Forelimb muscle (tissue), 1 donor: ENCODE measurements around the gene TTC3. TPM values are rescaled to one million over a fixed set of nuclear protein-coding genes. Genes with fewer than 3 reads are reported as not detected.
"Not testable (repeated sequence)": the region's sequence is repeated elsewhere in the genome, so short reads cannot be mapped to it uniquely, and the experiment has no call there.

ENCODE experiments used
- DNase-seq: peaks from one replicate; pipeline ENCODE4 v3.0.0-alpha.2; 2013; ENCODE audit warnings: low read depth
- polyA plus RNA-seq: library from polyadenylated mRNA; unstranded; fragments of 120-200 nt; gene quantifications from one replicate; pipeline ENCODE4 v1.2.1, GENCODE V29; 2013; ENCODE audit not compliant: insufficient read length

The TTC3 gene, protein sequence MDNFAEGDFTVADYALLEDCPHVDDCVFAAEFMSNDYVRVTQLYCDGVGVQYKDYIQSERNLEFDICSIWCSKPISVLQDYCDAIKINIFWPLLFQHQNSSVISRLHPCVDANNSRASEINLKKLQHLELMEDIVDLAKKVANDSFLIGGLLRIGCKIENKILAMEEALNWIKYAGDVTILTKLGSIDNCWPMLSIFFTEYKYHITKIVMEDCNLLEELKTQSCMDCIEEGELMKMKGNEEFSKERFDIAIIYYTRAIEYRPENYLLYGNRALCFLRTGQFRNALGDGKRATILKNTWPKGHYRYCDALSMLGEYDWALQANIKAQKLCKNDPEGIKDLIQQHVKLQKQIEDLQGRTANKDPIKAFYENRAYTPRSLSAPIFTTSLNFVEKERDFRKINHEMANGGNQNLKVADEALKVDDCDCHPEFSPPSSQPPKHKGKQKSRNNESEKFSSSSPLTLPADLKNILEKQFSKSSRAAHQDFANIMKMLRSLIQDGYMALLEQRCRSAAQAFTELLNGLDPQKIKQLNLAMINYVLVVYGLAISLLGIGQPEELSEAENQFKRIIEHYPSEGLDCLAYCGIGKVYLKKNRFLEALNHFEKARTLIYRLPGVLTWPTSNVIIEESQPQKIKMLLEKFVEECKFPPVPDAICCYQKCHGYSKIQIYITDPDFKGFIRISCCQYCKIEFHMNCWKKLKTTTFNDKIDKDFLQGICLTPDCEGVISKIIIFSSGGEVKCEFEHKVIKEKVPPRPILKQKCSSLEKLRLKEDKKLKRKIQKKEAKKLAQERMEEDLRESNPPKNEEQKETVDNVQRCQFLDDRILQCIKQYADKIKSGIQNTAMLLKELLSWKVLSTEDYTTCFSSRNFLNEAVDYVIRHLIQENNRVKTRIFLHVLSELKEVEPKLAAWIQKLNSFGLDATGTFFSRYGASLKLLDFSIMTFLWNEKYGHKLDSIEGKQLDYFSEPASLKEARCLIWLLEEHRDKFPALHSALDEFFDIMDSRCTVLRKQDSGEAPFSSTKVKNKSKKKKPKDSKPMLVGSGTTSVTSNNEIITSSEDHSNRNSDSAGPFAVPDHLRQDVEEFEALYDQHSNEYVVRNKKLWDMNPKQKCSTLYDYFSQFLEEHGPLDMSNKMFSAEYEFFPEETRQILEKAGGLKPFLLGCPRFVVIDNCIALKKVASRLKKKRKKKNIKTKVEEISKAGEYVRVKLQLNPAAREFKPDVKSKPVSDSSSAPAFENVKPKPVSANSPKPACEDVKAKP (N-terminal part only)
- 115 TPM for polyA plus RNA-seq

- DNase-seq, result no peak
Measured at GRCh38 chr21:37072988-37073416, at the start of gene TTC3, which contains the start of gene PIGP. Gene TTC3, plus strand, starts transcription at chr21:37073254. Its CDS starts 14,004 bp downstream, at chr21:37087258. Gene PIGP, minus strand, starts transcription at chr21:37073071. Its CDS starts 556 bp downstream, at chr21:37072515.

DNA sequence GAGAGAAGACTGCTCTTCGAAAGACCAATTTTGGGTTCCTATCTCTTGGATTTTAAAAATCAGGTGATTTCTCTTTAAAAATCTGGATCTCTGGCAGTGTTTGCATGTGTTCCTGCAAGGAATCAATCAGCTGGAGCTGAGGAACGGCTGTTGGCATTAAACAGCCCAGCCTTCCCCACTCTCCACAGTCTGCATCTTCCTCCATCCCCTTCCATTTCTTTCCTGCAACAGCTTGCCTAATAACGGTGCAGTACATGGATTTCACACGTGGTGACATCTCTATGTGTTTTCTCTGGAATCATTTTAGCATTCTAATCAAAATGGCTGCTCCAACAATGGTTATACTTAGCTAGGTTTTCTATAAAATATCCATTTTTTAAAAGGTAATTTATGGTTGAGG, 46.6 kb upstream of the TTC3 start:
- no peak for DNase-seq

GRCh38 chr21:37028570-37028969, 44.5 kb upstream of the TTC3 start:
- DNase-seq, result no peak

- no peak for DNase-seq
Measured at GRCh38 chr21:37030864-37031263, 42.2 kb upstream of the TTC3 start.

- no peak for DNase-seq
Measured at GRCh38 chr21:37032293-37032692, 40.8 kb upstream of the TTC3 start.

DNA sequence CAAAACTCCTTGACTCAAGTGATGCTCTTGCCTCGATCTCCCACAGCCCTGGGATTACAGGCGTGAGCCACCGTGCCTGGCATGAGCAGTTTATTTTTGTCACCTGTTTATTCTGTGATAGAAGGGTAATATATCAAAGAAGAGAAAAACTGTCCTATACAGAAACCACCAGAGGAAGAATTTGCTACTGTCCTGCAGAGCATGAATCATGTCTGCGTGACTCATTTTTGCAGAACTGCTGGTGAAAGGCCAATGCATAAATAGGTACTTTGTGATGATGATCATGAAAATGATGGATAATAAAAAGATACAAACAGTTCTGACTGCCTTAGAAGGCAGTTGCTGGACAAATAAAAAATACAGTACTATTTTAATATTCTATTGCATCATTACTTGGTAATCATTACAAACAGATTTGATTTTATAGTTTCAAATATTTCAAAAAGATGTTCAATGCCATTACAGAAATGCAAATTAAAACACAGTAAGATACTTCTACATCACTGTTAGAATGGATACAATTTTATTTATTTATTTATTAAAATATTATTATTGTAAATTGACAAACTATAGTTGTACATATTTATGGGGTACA, 40.1 kb upstream of the TTC3 start:
- no peak for DNase-seq

DNA sequence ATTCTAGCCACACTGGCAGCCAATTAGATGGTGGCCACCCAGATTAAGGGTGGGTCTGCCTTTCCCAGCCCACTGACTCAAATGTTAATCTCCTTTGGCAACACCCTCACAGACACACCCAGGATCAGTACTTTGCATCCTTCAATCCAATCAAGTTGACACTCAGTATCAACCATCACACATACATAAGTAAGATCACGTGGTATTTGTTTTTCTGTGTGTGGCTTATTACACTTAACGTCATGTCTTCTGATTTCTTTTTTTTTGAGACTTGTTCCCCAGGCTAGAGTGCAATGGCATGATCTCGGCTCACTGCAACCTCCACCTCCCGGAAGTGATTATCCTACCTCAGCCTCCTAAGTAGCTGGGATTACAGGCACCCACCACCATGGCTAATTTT, 38.7 kb upstream of the TTC3 start:
- DNase-seq, result not testable (repeated sequence)

GRCh38 chr21:37036177-37036576, 36.9 kb upstream of the TTC3 start:
- DNase-seq, result no peak

DNA sequence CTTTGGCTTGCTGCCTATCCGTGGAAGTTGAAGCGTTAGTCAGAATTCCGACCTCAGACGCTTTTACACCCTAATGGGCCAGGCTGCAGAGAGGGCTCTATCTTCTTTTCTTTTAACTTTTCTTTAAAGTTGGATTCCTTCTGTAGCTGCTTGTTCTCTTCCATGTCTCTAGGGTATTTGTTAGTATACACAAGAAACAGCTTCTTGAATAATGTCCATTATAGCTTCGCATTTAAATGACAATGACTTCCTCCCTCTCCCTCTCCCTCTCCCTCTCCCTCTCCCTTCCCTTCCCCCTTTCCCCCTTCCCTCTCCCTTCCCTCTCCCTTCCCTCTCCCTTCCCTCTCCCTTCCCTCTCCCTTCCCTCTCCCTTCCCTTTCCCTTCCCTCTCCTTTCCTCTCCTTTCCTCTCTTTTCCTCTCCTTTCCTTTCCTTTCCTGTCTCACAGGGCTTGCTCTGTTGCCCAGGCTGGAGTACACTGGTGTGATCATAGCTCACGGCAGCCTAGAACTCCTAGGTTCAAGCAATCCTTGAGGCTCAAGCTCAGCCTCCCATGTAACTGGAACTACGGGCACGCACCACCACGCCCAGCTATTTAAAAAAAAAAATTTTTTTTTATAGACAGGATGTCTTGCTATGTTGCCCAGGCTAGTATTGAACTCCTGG, 33.5 kb upstream of the TTC3 start:
- DNase-seq, result no peak

DNA sequence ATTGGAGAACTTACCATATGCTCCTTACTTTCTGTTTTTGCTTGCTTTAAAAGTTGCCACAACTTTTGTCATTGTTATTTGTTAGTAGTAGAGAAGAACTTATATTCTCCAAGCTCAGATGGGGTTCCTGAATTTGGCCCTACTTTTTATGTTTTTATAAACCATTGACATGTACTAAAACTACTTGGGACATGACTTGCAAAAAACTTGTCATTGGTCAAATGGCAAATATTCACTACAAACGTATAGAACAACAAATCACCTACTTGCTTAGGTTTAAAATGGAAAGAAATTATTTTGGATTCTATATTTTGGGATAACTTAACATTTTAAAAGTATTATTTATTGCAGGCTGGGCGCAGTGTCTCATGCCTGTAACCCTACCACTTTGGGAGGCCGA, 32.8 kb upstream of the TTC3 start:
- no peak for DNase-seq

GRCh38 chr21:37041706-37042271, 31.3 kb upstream of the TTC3 start:
- DNase-seq, result no peak

DNA sequence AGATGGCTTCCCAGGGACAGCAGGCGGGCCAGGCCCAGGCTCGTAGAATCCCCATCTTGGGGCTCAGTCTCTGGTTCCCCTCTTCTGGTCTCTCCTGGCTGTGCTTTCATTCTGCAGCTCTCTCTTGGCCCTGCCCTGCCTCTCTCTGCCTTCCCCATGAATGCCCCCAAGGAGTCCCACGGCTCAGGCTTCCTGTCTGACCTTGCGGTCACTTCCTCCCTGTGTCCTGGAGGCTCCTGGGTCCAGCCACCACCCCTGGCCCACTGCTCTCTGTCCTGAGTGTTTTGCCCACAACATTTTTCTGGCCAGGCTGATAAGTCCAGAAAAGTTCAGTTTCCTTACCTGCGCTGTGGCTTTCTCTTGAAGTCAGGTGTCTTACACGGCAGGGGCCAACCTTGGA, 29.2 kb upstream of the TTC3 start:
- DNase-seq, result no peak

- no peak for DNase-seq
Measured at GRCh38 chr21:37044643-37045042, 28.4 kb upstream of the TTC3 start.

GRCh38 chr21:37045149-37045548, 27.9 kb upstream of the TTC3 start:
- DNase-seq, result no peak

DNA sequence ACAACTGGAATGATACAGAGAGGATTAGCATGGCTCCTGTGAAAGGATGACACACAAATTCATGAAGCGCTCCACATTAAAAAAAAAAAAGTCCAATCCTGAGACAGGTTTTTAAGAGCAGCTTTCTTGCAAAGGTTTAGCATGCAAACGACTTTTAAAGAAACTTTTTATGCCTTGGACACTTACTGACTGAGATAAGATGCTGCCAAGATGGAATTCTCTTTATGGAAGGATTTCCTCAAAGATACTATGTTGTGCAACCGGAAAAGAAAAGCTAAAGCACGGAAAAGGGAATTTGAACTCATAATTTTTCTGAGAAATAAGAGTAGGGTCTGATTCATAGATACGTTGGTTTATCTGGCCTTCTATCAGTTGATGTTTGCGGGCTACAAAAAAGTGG, 27.5 kb upstream of the TTC3 start:
- DNase-seq, result no peak

GRCh38 chr21:37047079-37047478, 26.0 kb upstream of the TTC3 start:
- DNase-seq, result no peak

GRCh38 chr21:37049741-37050140, 23.3 kb upstream of the TTC3 start:
- DNase-seq, result not testable (repeated sequence)

DNA sequence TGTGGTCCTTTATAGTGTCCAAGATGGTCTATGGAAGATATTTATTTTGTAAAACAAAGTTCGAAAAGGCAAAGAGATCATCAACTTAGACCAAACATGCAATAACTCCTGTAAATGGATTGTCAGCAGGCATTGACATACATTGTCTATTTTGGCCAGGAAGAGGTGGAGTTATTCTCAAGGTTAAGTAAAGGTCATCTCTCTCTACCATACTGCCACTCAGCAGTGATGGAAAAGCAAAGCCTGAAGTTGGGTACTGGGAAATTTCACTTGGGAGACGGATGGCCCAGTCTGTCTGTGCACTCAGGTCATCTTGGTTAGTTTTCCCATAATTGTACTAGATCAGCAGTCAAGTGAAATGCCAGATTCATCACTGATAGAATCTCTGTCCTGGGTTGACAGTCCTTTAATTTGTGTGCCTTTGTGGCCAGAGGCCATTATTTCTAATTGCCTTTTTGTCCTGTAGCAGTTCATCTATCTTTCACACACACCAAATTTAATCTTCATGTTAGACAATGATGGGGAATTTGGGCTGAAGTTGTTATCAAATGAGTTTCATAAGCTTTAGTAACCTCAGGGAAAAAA, 17.7 kb upstream of the TTC3 start:
- no peak for DNase-seq

DNA sequence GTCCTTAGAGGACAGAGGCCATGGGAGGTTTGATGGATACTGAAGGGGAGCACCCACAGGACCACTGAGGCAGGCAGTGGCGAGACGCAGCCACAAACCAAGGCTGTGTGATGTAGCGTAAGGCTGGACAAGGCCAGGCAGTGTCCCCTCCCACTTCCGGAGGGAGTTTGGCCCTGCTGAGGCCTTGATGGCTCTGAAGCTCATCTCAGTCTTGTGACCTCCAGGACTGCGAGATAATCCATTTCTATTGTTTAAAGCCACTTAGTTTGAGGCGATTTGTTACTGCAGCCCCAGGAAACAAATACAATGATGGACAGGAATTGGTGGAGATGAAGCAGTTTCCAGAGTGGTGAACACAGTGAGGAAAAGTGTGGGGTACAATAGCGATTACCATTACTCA, 15.4 kb upstream of the TTC3 start:
- no peak for DNase-seq

GRCh38 chr21:37058261-37058660, 14.8 kb upstream of the TTC3 start:
- DNase-seq, result no peak
